GM12865 (cell line): ENCODE measurements around the gene NOL12.

Experiments
- DNase-seq: peaks from one replicate; pipeline ENCODE4 v3.0.0; 2010; ENCODE audit warnings: low read depth
- H3K4me3 ChIP-seq: 2 replicates; pipeline ENCODE4 v1.5.1; 2011; ENCODE audit warnings: mild to moderate bottlenecking, low read depth, low read length, control low read depth
- CTCF ChIP-seq: IDR thresholded peaks from 2 replicates; pipeline ENCODE4 v1.5.1; 2011; ENCODE audit warnings: low read length, control low read depth, low read depth, inconsistent platforms; ENCODE audit not compliant: insufficient read depth; ENCODE audit errors: missing control alignments

The NOL12 gene

GRCh38 chr22:37659897-37660708, 26.0 kb upstream of the NOL12 start:
- no peak for TF ChIP-seq CTCF
- H3K4me3 ChIP-seq, result peak overlapping the region; percentile 90
- no peak for DNase-seq

- peak overlapping the region; percentile 90 for H3K4me3 ChIP-seq
- TF ChIP-seq CTCF, result no peak
- DNase-seq, result no peak
Observed at GRCh38 chr22:37660709-37661045, 25.5 kb upstream of the NOL12 start.

- peak; percentile 29 for TF ChIP-seq CTCF
- peak; percentile 50 for DNase-seq
- peak overlapping the region; percentile 90 for H3K4me3 ChIP-seq
Observed at GRCh38 chr22:37661160-37661924, 24.8 kb upstream of the NOL12 start.

- H3K4me3 ChIP-seq, result no peak overlapping the region
- DNase-seq, result no peak
- TF ChIP-seq CTCF, result no peak
Observed at GRCh38 chr22:37662039-37662438, 24.1 kb upstream of the NOL12 start.

- DNase-seq, result no peak
- TF ChIP-seq CTCF, result no peak
- H3K4me3 ChIP-seq, result no peak overlapping the region
Observed at GRCh38 chr22:37663521-37664140, 22.5 kb upstream of the NOL12 start.

- no peak for TF ChIP-seq CTCF
- H3K4me3 ChIP-seq, result no peak overlapping the region
- DNase-seq, result no peak
Observed at GRCh38 chr22:37664249-37665101, 21.7 kb upstream of the NOL12 start.
